GM18519 (cell line): Measurements from ENCODE around the gene ZNF335.
"Not testable (repeated sequence)": the region's sequence is repeated elsewhere in the genome, so short reads cannot be mapped to it uniquely, and the experiment has no call there.

ENCODE experiments used
- ATAC-seq: cut with Tn5 transposase; IDR thresholded peaks from one replicate; pipeline ENCODE4 v1.9.1; 2021; ENCODE audit warnings: mild to moderate bottlenecking, moderate library complexity; ENCODE audit not compliant: unreplicated experiment, low FRiP score

Gene ZNF335

DNA sequence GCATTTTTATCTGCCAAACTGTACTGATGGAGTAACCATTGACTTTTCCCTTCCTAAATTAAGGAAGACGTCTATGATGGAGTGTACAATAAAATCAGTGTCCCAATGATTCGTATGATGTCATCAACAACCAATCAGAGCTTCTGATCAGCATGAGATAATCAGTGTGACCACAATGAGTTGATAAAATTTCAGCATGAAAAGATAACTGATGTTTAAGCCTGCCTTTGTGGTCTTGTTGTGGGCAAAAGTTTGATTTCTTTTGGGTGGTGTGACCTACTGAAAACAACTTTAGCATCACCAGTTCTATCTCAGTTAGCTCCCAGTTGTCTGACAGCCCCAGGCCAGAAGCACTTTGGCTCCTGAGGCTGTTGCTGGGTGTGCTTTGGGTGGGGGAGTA is 34.2 kb downstream of the ZNF335 start:
- ATAC-seq = no peak

DNA sequence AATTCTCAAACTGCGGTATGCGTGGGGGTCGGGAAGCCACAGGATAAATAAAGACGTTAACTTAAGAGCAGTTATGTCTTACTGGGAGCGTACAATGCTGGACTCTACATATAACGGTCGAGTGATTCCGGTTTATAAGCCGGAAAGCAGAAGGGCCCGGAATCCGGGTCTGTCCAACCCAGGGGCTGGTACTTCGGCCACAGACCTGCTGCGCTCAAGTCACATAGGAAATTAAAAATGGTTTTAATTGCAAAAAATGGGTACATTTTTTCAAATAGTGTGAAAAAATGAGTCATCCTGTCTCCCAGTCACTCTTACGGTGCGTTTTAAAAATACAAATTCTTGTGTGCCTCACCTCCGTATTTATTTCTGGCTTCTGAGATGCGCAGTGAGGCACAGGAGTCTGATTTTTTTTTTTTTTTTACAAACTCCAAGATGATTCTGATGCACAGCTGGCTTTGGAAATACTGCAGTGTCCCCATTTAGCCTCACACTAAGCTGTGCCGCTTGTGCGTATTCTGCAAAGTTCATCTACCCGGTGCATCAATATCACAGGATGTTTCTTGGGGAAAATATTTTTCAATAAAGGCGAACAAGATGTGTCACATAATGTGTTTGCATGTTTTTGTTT is 36.5 kb downstream of the ZNF335 start:
- ATAC-seq = peak; percentile 9

DNA sequence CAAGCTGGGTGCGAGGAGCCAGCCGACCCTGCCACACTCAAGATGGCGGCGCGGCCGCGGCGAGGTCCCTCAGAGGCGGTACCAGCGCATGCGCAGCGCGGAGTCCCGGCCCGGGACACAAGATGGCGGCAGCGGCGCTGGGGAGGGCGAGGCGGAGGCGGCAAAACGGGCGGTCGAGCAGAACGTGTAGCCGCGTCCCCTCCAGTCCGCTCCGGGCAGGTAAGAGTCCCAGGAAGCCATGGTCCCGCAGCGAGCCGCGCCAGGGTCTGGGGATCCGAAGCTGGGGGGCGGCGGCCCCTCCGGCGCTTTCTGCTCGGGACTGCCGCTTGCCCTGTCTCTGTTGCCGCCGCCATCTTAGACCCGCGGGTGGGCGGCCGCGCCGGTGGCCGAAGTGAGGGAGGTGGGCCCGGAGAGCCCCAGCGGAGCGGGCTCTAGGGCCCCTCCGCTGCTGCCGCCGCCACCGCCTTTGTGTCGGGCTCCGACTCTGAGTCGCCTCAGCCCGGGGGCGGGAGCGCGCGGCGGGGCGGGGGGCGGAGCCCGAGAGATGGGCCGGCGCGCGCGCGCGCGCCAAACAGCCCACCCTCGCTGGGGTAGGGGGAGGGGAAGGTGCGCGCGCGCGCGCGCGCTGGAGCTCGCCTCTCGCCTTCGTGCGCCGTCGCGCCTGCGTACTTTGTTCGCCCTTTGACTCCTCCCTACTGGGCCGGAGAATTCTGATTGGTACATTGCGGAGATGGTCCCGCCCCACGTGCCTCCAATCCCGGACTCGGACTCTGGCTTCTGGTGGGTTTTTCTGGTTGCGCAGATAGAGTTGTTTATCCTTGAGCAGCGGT is 37.2 kb downstream of the ZNF335 start, which contains the start of gene PCIF1:
Gene PCIF1 (plus strand): TSS at position 98 of the 830 bp plus-strand sequence. CDS start 4,317 bp downstream, outside the sequence.
- ATAC-seq = peak; percentile 53

DNA sequence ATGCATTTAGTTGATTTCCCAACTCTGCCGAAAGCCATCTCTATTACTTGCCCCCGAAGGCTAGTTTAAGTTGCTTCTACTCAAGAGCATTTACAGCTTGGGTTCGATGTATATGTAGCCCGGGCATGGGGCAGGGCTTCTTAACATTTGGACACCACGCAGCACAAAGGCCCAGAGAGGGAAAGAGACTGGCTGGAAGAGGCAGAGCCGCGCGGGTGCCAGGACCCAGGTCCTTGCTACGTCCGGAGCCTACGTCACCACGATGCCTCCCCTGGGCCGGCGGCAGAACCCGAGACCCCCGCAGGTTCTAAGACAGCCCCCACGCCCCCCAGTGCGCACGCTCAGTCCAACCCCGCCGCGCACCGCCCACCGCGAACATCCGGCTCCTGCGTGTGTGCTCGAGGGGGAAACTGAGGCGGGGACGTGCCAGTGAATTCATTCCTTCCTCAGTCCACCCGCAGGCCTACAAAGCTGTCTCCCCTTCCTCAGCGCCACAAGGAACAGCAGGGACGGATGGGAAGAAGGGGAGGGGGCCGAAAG is 37.9 kb downstream of the ZNF335 start:
- ATAC-seq = no peak

DNA sequence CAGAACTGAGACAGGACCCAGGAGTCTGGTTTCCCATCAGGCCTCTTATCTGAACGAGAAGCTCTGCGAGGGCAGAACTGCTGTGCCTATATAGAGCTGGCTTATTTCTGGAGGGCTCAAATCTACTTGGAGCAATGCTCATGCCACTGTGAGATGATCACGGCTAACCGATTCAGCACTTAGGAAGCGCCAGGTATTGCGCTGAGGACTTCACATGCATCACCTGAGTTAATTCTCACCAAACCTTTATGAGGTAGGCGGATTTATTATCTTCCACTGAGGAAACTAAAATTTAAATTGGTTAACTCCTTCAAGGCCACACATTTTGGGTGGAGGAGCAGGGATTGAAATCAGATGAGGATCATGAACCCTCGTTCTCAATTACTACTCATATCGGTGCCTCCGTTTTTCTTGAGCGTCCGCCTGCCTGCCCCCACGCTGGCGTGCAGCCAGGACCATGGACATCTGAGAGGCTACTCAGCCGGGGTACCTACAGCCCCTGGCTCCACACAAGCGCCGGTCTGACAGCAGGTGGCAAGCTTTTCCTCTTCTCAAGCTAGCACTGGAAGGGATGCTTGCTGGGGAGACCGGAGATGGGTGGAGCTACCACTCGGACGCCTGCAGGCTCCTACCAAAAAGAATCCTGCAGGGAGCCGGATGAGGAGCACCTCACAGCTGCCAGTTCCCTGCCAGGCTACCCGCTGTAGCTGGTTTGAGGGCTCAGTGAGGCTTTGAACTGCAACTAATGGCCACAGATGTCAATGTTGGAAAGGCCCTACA is 38.5 kb downstream of the ZNF335 start:
- ATAC-seq = no peak

DNA sequence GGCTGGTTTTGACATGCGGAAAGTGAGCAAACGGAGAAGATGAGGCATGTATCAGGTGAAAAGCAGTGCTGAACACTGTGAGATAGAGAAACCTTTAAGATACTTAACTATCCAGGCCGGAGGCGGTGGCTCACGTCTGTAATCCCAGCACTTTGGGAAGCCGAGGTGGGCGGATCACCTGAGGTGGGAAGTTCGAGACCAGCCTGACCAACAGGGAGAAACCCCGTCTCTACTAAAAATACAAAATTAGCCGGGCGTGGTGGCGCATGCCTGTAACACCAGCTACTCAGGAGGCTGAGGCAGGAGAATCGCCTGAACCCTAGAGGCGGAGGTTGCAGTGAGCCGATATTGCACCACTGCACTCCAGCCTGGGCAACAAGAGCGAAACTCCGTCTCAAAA is 40.3 kb downstream of the ZNF335 start:
- ATAC-seq = not testable (repeated sequence)

DNA sequence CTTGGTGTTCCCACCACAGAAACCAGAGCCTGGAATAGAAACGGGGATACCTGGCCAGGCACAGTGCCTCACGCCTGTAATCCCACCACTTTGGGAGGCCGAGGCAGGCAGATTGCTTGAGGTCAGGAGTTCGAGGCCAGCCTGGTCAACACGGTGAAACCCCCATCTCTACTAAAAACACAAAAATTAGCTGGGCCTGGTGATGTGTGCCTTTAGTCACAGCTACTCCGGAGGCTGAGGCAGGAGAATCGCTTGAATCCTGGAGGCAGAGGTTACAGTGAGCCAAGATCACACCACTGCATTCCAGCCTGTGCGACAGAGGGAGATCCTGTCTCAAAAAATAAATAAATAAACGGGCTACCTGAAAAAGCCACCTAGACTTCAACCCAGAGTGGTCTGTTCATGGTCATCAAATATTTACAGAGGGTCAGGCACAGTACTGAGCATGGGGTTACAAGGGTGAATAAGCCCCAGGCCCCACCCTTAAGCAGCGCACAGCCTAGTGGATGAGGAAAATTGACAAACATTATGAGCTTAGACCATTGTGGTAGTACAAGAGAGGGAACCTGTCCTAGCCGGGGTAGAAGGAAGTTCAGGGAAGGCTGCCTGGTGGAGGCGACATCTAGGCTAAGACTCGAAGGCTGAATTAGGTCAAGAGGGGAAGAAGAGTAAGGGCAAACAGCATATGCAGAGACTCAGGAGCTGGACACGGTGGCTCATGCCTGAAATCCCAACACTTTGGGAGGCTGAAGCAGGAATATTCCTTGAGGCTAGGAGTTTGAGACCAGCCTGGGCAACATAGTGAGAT is 44.7 kb downstream of the ZNF335 start:
- ATAC-seq = no peak

DNA sequence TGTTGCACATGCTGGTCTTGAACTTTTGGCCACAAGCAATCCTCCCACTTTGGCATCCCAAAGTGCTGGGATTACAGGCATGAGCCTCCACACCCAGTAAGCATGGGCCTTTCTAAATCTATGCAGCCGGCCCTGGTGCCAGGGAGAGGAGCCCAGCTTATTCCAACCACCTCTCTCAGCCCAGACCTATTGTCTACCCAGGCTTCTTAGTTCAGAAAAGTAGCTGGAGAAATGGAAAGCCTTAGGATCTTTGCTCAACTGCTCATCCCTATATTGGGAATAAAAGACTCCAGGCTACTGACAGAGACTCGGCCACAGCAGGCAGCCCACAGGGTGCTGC is 45.3 kb downstream of the ZNF335 start:
- ATAC-seq = no peak

DNA sequence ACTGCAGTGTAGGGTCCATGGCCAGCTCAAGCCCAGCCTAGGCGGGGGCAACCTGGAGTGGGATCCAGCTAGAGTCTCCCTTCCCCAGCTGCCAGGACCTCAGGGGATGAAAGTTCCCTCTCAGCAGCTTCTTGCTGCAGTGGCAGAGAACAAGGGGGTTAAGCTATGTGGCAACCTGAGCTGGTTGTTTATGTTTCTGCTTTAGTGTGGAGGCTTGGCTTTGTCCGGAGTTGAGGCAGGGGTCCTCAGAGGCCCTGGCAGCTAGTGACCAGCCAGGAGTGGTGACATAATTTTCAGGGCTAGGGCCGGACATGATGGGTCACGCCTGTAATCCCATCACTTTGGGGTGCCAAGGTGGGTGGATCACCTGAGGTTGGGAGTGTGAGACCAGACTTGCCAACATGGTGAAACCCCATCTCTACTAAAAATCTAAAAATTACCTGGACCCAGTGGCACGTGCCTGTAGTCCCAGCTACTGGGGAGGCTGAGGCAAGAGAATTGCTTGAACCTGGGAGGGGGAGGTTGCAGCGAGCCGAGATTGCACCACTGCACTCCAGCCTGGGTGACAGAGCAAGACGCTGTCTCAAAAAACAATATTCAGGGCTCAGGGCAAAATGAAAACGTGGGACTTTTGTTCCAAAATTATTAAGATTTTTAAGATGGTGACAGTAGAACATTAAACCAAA is 46.0 kb downstream of the ZNF335 start:
- ATAC-seq = no peak

DNA sequence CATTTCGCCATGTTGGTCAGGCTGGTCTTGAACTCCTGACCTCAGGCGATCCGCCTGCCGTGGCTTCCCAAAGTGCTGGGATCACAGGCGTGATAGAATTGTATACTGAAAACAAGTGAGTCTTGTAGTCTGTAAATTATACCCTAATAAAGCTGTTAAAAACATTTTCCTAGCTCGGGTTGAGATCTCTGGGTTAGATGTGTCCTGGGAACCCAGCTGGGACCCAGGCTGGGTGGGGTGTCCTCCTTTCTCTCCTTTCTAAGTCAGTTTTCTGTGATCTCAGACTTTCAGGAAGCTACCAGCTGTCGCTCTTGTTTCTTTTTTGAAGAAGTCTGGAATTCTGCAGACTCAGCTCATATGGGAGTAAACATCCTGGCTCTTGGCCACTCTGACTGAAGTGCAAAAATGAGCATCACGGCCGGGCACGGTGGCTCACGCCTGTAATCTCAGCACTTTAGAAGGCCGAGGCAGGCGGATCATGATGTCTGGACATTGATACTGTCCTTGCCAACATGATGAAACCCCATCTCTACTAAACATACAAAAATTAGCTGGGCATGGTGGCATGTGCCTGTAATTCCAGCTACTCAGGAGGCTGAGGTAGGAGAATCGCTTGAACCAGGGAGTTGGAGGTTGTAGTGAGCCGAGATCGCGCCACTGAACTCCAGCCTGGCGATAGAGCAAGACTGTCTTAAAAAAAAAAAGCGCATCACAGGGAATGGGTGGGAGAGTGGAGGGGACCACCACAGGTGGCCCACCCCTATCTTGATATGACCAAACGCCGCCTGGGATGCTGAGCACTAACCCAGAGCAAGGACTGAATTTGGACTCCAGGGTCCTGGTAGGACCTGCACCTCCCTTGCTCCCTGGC is 47.4 kb downstream of the ZNF335 start:
- ATAC-seq = no peak

DNA sequence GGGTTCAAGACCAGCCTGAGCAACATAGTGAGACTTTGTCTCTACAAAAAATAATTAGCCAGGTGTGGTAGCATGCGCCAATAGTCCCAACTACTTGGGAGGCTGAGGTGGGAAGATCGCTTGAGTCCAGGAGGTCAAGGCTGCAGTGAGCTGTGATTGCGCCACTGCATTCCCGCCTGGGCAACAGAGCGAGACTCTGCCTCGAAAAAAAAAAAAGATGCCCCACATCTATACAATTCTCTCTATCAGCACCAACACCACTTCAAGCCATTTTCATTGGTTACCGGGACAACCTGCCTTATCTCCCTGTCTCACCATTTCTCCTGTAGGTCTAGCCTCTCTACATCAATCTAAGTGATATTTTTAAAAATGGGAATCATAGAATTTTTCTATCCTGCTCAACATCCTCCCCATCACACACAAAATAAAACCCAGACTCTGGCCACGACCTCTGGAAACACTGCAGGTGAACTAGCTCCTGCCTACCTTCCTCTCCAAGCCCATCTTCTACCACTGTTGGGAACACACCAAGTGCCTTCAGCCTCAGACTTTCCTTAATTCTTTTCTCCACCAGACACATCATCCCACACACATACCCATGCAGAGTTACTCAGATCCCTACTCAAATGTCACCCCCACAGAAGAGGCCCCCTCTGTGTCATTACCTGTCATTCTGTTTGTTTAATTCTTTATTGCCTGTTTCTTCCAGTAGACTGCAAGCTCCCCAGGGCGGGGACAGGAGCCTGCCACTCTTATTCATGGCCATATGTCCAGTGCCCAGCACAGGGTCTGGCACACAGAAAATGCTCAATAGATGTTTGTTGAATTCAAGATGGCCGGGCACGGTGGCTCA is 50.4 kb downstream of the ZNF335 start:
- no peak for ATAC-seq

DNA sequence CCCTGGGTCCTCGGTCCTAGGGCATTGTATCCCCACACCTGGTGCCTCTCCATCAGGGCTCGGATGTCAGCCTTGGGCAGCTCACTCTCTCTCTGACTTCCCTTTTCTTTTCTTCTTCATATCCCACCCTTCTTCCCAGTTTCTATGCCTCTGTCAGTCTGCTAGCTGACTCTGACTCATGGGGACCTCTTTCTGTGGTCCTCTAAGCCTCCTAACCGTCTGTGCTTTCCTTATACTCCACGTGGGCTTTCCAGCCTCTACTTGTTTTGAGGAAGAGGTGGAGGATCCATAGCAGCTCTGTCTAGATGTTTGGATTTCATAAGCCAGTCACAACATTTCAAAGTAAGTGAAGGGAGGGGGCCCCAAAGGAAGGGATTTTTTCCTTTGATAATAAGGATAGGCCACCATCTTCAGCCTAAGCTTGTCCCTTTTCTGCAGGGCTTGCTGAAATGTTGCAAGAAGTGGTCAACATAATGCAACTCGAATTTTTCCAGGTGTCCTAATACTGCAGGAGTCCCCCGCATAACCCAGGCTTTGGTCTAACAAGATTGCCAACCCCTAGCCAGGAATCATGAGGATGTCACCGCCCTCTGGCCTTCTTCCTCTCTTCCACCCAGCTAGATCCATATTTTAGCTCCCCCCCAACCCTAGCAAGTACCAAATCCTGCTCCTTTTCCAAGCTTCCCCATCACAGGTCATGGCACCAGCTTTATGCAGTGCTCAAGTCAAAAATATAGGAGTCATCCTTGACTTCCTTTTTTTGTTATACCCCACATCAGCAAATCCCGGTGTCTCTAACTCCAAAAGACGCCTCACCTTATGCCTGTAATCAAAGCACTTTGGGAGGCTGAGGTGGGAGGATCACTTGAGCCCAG is 51.3 kb downstream of the ZNF335 start:
- ATAC-seq = no peak

DNA sequence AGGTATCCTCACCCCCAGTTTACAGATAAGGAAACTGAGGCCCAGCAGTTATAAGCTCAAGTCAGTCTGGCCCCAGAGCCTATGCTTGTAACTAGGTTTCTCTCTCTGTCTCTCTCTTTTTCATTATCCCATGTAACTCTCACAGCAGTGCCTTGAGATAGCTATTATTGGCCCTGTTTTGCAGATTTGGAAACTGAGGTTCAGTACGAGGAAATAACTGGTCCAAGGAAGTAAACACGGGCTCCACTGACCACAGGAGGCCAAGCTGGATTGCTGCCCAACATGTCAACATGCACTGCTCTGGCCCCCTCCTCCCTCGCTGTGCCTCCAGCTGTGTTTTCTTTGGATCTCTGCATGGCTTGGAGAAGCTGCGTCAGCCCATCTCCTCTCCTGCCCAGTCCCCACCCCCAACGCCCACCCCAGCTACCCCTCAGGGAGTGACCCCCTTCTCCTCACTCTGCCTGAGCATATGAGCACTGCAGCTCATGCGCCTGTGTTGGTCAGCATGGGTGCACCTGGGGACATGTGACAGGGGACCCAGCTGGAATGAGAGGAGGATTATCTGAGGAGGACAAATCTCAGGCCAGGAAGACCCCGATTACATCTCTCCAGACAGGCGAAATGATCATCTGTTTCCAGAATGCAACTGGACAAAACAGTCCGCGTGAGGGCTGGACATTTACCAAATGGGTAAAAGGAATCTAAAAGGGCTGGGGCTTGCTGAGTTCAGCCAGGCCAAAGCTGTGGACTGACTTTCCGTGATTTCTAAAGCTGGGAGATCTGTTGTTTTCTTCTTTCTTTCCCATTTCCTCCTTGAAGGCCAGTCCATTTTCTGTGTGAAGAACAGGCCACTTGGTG is 52.2 kb downstream of the ZNF335 start:
- ATAC-seq = no peak

DNA sequence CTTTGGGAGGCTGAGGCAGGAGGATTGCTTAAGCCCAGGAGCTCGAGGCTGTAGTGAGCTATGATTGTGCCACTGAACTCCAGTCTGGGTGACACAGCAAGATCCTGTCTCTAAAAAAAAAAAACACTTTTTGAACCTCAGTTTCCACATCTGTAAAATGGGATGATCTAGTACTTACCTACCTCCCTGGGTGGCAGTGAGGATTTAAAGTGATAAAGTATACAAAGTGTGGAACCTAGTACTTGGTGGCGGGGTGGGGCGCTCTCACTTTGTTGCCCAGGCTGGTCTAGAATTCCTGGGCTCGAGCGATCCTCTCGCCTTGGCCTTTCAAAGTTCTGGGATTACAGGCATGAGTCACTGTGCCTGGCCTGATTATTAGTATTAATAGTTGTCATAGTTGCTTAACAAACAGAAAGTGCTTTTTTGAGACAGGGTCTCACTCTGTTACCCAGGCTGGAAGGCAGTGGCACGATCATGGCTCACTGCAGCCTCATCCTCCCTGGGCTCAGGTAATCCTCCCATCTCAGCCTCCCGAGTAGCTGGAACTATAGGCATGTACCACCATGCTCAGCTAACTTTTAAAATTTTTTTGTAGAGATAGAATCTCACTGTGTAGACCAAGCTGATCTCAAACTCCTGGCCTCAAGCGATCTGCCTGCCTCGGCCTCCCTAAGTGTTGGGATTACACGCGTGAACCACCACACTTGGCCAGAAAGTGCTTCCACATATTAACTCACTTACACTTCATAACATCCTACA is 53.0 kb downstream of the ZNF335 start:
- ATAC-seq = no peak

DNA sequence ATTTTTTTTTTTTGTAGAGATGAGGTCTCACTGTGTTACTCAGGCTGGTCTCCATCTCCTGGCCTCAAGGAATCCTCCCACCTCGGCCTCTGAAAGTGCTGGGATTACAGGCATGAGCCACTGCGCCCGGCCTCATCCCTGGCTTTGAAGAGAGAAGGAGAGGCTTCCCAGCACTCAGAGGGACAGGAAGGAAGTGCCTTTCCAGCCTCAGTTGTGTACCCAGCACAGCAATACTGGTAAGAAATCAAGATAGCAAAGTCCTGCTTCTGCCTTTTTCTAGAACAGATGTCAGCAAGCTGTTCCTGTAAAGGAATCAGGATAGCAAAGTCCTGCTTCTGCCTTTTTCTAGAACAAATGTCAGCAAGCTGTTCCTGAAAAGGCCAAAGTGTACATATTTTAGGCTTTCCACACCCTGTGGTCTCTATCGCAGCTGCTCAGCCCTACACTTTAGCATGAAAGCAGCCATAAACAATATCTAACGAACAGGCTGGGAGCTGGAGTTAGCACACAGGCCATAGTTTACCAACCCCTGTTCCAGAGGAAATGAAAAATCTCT is 53.7 kb downstream of the ZNF335 start:
- ATAC-seq = no peak
